Measurements from ENCODE around the gene C10orf90.

The C10orf90 gene

GRCh38 chr10:126503392-126504062 lies 167.0 kb downstream of the C10orf90 start:
- DNase-seq (ENCODE audit: low spot score) = no peak

DNA sequence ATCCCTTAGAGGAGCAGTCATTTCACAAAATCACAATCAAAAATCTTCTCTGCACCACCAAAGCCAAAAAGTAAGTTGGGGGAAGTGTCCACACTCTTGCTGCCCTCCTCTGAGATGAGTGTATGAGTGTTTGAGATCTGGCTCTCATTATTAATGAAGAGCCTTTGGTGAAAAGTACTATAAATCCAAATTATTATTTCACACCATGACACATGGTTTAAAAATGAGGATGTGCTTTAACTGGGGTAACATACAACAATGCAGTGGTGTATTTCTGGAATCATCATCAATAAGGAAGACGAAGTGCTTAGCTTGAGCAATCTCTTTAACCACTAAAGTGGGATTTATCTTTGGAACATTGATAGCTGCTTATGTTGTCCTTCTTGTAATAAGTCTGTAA lies 168.1 kb downstream of the C10orf90 start:
- no peak for DNase-seq (ENCODE audit: low spot score)

GRCh38 chr10:126501828-126502227 lies 168.7 kb downstream of the C10orf90 start:
- DNase-seq (ENCODE audit: low spot score) = no peak

GRCh38 chr10:126500866-126501265 lies 169.6 kb downstream of the C10orf90 start:
- no peak for DNase-seq (ENCODE audit: low spot score)

DNA sequence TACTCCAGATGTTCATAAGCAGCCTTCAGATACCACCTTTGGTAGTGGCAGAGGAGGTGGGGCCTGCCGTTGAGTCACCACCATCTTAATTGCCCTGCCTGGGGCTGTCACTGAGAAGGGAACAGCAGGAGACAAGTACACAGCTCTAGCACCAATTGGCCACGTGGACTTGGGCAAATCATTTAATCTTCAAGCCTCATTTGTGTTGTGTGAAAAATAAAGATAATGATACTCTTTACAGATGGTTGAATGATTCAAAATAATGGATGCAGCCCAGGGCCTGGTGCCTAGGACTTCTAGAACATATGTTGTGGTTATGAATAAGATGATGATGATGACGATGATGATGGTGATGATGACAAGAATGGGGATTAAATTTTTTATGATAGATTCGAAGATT lies 170.3 kb downstream of the C10orf90 start:
- DNase-seq (ENCODE audit: low spot score) = no peak

GRCh38 chr10:126499744-126500143 lies 170.7 kb downstream of the C10orf90 start:
- DNase-seq (ENCODE audit: low spot score) = no peak

GRCh38 chr10:126497672-126498071 lies 172.8 kb downstream of the C10orf90 start:
- no peak for DNase-seq (ENCODE audit: low spot score)

DNA sequence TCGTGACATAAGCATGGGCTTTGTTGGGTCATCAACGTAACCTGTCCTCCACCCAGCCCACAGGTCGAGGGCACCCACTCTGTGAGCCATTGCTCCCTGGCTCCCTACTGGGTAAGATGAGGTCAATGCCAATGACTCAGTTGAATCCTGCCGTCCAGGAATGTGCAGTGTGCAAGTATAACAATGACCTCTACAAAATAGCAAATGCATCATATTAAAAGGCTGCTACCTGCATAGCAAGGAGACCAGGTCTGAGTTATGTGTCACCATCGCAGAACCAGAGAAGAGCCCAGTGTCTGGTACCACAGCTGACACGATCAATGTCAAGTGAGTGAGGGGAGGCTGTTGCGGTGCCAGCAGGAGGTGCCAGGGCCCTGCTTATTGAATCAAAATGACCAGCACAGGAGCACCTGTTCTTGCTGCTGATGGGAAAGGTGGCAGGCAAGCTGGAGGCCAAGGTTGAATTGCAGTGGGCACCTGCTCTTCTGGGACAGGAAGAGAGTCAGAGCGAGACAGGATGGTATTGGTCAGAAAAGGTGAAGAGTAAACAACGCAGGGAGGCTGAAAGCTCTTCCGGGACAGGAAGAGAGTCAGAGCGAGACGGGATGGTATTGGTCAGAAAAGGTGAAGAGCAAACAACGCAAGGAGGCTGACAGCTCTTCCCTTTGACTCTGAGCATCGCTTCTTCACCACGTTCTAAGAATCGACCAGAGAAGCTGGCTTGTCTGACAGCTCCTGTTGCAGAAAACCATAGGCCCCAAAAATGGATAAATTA lies 173.5 kb downstream of the C10orf90 start:
- no peak for DNase-seq (ENCODE audit: low spot score)

GRCh38 chr10:126491476-126491875 lies 179.0 kb downstream of the C10orf90 start:
- peak; percentile 13 for DNase-seq (ENCODE audit: low spot score)

GRCh38 chr10:126481181-126481580 lies 189.3 kb downstream of the C10orf90 start:
- DNase-seq (ENCODE audit: low spot score) = no peak

GRCh38 chr10:126480648-126481047 lies 189.8 kb downstream of the C10orf90 start:
- DNase-seq (ENCODE audit: low spot score) = no peak

GRCh38 chr10:126479280-126479895 lies 191.1 kb downstream of the C10orf90 start:
- DNase-seq (ENCODE audit: low spot score) = no peak

DNA sequence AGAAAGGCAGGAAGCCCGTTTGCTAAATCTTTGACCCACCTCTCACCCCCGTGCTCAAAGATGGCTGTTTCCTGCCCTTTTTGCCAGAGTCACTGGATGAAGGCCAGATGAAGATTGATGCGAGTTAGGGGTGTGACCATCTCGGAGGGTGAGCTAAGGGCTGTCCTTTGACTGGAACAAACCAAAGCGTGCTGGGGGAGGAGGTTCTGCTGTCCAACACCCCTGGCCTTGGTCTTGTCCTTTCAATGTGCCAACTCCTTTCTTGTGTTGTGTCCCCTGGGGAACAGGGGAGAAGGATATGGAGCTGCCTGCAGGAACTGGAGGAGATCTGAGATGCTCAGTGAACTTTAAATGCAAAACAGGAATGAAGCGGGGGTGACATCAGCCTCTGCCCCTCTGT lies 191.9 kb downstream of the C10orf90 start:
- DNase-seq (ENCODE audit: low spot score) = no peak

- DNase-seq (ENCODE audit: low spot score) = no peak
Observed at GRCh38 chr10:126476246-126476645, 194.2 kb downstream of the C10orf90 start.

DNA sequence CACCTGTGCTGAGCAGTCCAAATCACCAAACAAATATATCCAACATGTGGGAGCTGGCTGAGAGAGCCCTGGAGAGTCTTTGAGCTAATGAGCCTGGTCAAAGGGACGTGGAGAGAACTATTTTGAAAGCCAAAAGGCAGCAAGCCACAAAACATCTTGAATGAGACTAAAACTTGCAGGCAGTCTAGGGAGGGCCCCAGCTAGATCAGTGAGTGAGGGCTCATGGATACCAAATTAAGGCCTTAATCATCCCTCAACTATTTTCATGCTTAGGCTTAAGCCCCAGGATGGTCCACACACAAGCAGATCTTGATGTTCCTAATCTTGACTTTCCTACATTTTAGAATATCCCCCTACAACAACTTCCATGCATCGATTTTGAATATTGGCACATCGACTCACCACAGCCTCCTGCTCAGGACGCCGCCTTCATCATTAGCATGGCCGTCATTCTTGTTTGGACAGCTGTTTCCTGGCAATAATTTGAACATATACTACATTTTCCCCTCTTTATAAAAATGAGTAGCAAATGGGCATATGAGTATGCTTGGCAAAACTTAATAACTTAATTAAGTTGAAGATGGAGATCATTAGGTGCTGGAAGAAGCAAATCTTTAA lies 195.3 kb downstream of the C10orf90 start:
- no peak for DNase-seq (ENCODE audit: low spot score)

DNA sequence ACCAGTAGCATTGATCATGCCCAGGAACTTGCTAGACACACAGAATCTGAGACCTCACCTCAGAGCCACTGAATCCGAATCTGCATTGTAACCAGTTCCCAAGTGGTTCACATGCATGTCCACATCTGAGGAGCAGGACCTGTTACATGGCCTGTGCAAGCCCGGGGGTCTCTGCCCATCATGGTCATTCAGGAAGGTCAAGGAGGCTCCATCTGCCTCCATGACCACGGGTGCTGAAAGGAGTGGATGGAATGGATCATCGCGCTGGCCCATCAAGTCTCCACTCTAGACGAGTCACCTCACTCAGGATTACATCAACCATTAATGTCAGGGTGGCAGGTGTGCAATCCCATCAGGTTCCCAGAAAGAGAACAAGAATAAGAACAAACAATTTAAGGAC lies 196.5 kb downstream of the C10orf90 start:
- no peak for DNase-seq (ENCODE audit: low spot score)

DNA sequence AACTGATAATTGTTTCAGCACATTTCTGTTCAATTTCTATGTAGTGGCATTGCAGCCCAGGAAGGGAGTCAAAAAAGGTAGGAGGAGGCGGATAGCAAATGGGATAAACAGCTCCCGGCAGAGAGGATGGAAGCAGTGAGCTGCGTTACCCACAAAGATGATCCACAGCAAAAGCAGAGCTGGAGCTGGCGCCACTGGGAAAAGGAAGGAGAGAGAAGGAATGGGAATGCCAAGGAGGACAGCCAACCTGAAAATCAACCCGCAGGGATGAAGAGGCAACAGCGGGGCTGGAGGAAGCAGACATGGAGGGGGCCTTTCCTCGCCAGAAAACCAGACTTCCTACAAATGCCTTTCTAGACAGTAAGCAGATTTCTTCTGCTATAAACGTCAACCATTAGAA lies 199.5 kb downstream of the C10orf90 start:
- no peak for DNase-seq (ENCODE audit: low spot score)

GRCh38 chr10:126469692-126470091 lies 200.8 kb downstream of the C10orf90 start:
- DNase-seq (ENCODE audit: low spot score) = no peak

- no peak for DNase-seq (ENCODE audit: low spot score)
Observed at GRCh38 chr10:126468876-126469643, 201.4 kb downstream of the C10orf90 start.

GRCh38 chr10:126468467-126468866 lies 202.0 kb downstream of the C10orf90 start:
- DNase-seq (ENCODE audit: low spot score) = no peak

DNA sequence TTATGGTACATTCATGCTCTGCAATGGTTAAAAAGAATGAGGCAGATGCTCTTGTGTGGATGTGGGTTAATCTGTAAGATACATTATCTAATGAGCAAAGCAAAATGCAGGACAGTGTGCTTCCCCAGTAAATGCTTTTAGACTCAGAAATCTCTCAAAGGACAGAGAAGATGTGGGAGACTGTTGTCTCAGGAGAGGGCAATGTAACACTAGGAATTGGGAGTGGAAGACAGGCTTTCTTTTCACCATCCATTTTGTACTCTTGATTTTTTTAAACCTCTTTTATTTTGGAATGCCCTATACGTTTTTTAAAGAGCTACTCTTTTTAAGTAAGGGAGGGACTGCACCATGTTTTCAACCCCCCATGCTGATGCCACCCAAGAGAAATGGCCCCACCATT lies 204.7 kb downstream of the C10orf90 start:
- DNase-seq (ENCODE audit: low spot score) = no peak

GRCh38 chr10:126463286-126463685 lies 207.2 kb downstream of the C10orf90 start:
- no peak for DNase-seq (ENCODE audit: low spot score)

Data from COLO829 (cell line).